ENCODE data around the gene CTDSPL.

CTDSPL gene

GRCh38 chr3:37952564-37952963 is 90.9 kb downstream of the CTDSPL start:
- no peak overlapping the region for H3K27ac ChIP-seq
- TF ChIP-seq POLR2AphosphoS5 (IDR thresholded peaks at IDR 0.05; ENCODE audit: borderline replicate concordance, low read depth, low read length) (no peak), FOXP2 (optimal IDR thresholded peaks at IDR 0.05; ENCODE audit: control extremely low read depth, extremely low read length, insufficient read depth) (no peak), EZH2 (IDR thresholded peaks at IDR 0.05) (no peak)

GRCh38 chr3:37953226-37953625 is 91.5 kb downstream of the CTDSPL start:
- Histone ChIP-seq H3K36me3 (ENCODE audit: insufficient read depth, low read length) (no peaks in the 10 kb centered on the region), H3K4me3 (no peak overlapping the region), H3K9ac (ENCODE audit: insufficient read length) (no peak overlapping the region), H3K27ac (no peak overlapping the region), H3K9me3 (ENCODE audit: low read depth, low read length) (no peaks in the 10 kb centered on the region)
- no peak for DNase-seq (ENCODE audit: low read depth, low spot score)
- TF ChIP-seq FOXP2 (optimal IDR thresholded peaks at IDR 0.05; ENCODE audit: control extremely low read depth, extremely low read length, insufficient read depth), result no peak
- no peak for TF ChIP-seq EZH2 (IDR thresholded peaks at IDR 0.05)
- TF ChIP-seq POLR2AphosphoS5 (IDR thresholded peaks at IDR 0.05; ENCODE audit: borderline replicate concordance, low read depth, low read length), result no peak

More at GRCh38 chr3:37952564-37952963, 90.9 kb downstream of the CTDSPL start:
- H3K4me3 ChIP-seq, result no peak overlapping the region
- no peaks in the 10 kb centered on the region for H3K9me3 ChIP-seq (ENCODE audit: low read depth, low read length)
- H3K9ac ChIP-seq (ENCODE audit: insufficient read length), result no peak overlapping the region
- no peaks in the 10 kb centered on the region for H3K36me3 ChIP-seq (ENCODE audit: insufficient read depth, low read length)
- DNase-seq (ENCODE audit: low read depth, low spot score), result no peak

GRCh38 chr3:37953707-37954394 is 92.2 kb downstream of the CTDSPL start:
- Histone ChIP-seq H3K9me3 (ENCODE audit: low read depth, low read length) (no peaks in the 10 kb centered on the region), H3K27ac (no peak overlapping the region), H3K4me3 (no peak overlapping the region), H3K9ac (ENCODE audit: insufficient read length) (no peak overlapping the region), H3K36me3 (ENCODE audit: insufficient read depth, low read length) (no peaks in the 10 kb centered on the region)
- DNase-seq (ENCODE audit: low read depth, low spot score), result no peak
- TF ChIP-seq EZH2 (IDR thresholded peaks at IDR 0.05) (no peak), FOXP2 (optimal IDR thresholded peaks at IDR 0.05; ENCODE audit: control extremely low read depth, extremely low read length, insufficient read depth) (no peak), POLR2AphosphoS5 (IDR thresholded peaks at IDR 0.05; ENCODE audit: borderline replicate concordance, low read depth, low read length) (no peak)

GRCh38 chr3:37954881-37955280 is 93.2 kb downstream of the CTDSPL start:
- TF ChIP-seq EZH2 (IDR thresholded peaks at IDR 0.05), result no peak
- TF ChIP-seq POLR2AphosphoS5 (IDR thresholded peaks at IDR 0.05; ENCODE audit: borderline replicate concordance, low read depth, low read length), result no peak
- TF ChIP-seq FOXP2 (optimal IDR thresholded peaks at IDR 0.05; ENCODE audit: control extremely low read depth, extremely low read length, insufficient read depth), result no peak
- Histone ChIP-seq H3K9ac (ENCODE audit: insufficient read length) (no peak overlapping the region), H3K36me3 (ENCODE audit: insufficient read depth, low read length) (no peaks in the 10 kb centered on the region), H3K27ac (no peak overlapping the region), H3K9me3 (ENCODE audit: low read depth, low read length) (no peaks in the 10 kb centered on the region), H3K4me3 (no peak overlapping the region)
- DNase-seq (ENCODE audit: low read depth, low spot score), result no peak

- TF ChIP-seq POLR2AphosphoS5 (IDR thresholded peaks at IDR 0.05; ENCODE audit: borderline replicate concordance, low read depth, low read length) (no peak), EZH2 (IDR thresholded peaks at IDR 0.05) (no peak), FOXP2 (optimal IDR thresholded peaks at IDR 0.05; ENCODE audit: control extremely low read depth, extremely low read length, insufficient read depth) (no peak)
- H3K36me3 ChIP-seq (ENCODE audit: insufficient read depth, low read length), result no peaks in the 10 kb centered on the region
- H3K4me3 ChIP-seq, result no peak overlapping the region
- H3K27ac ChIP-seq, result no peak overlapping the region
- no peaks in the 10 kb centered on the region for H3K9me3 ChIP-seq (ENCODE audit: low read depth, low read length)
- no peak overlapping the region for H3K9ac ChIP-seq (ENCODE audit: insufficient read length)
- no peak for DNase-seq (ENCODE audit: low read depth, low spot score)
Observed at GRCh38 chr3:37955918-37956707, 94.4 kb downstream of the CTDSPL start.

- H3K27ac ChIP-seq, result no peak overlapping the region
- TF ChIP-seq FOXP2 (optimal IDR thresholded peaks at IDR 0.05; ENCODE audit: control extremely low read depth, extremely low read length, insufficient read depth) (no peak), POLR2AphosphoS5 (IDR thresholded peaks at IDR 0.05; ENCODE audit: borderline replicate concordance, low read depth, low read length) (no peak), EZH2 (IDR thresholded peaks at IDR 0.05) (no peak)
- H3K9me3 ChIP-seq (ENCODE audit: low read depth, low read length), result no peaks in the 10 kb centered on the region
- no peak overlapping the region for H3K9ac ChIP-seq (ENCODE audit: insufficient read length)
- no peak overlapping the region for H3K4me3 ChIP-seq
- no peaks in the 10 kb centered on the region for H3K36me3 ChIP-seq (ENCODE audit: insufficient read depth, low read length)
- no peak for DNase-seq (ENCODE audit: low read depth, low spot score)
Observed at GRCh38 chr3:37956723-37957538, 95.3 kb downstream of the CTDSPL start.

GRCh38 chr3:37957539-37957936 is 95.9 kb downstream of the CTDSPL start:
- H3K27ac ChIP-seq, result no peak overlapping the region
- TF ChIP-seq EZH2 (IDR thresholded peaks at IDR 0.05), result no peak
- TF ChIP-seq POLR2AphosphoS5 (IDR thresholded peaks at IDR 0.05; ENCODE audit: borderline replicate concordance, low read depth, low read length), result no peak
- TF ChIP-seq FOXP2 (optimal IDR thresholded peaks at IDR 0.05; ENCODE audit: control extremely low read depth, extremely low read length, insufficient read depth), result no peak
- no peaks in the 10 kb centered on the region for H3K9me3 ChIP-seq (ENCODE audit: low read depth, low read length)
- no peak overlapping the region for H3K4me3 ChIP-seq
- no peak overlapping the region for H3K9ac ChIP-seq (ENCODE audit: insufficient read length)
- H3K36me3 ChIP-seq (ENCODE audit: insufficient read depth, low read length), result no peaks in the 10 kb centered on the region
- no peak for DNase-seq (ENCODE audit: low read depth, low spot score)
